ENCODE data around the gene SSX2IP. TPM values are rescaled to one million over a fixed set of nuclear protein-coding genes. Genes with fewer than 3 reads are reported as not detected.
A peak's percentile ranks its signal among the peaks of the same experiment; 100 is the strongest.

SSX2IP gene
- total and polyA plus RNA-seq, 9 of the 15 experiments (the other 6 are each of a cell fraction or from before 2014, with no cell fraction given), result 20.6 to 96.7 (median 61.7) TPM

- TF ChIP-seq ZNF77 (CRISPR knock-in tag; IDR thresholded peaks at IDR 0.05) (no peak), SAP30 (IDR thresholded peaks at IDR 0.05; ENCODE audit: borderline replicate concordance, insufficient read depth, low read depth, low read length, poor library complexity, severe bottlenecking) (no peak), ZNF76 (CRISPR knock-in tag; IDR thresholded peaks at IDR 0.05; ENCODE audit: borderline replicate concordance) (no peak), GABPB1 (CRISPR knock-in tag; IDR thresholded peaks at IDR 0.05) (0 out of 2 replicates have a peak, but pooled peaks have one; percentile 12), CBX2 (IDR thresholded peaks at IDR 0.05; ENCODE audit: insufficient read depth, low read length, poor library complexity, severe bottlenecking) (no peak), ZNF3 (CRISPR knock-in tag; IDR thresholded peaks at IDR 0.05) (no peak), ZBTB40 (IDR thresholded peaks at IDR 0.05) (peak; percentile 11; the same call in 1 of the 2 replicates), ZBTB40 (CRISPR knock-in tag; IDR thresholded peaks at IDR 0.05) (no peak), HNRNPH1 (optimal IDR thresholded peaks at IDR 0.05; ENCODE audit: low read depth, low read length) (no peak), ZNF644 (tag; IDR thresholded peaks at IDR 0.05; ENCODE audit: low read depth) (no peak), SRSF1 (IDR thresholded peaks at IDR 0.05; ENCODE audit: low read depth, low read length) (no peak), MAZ (CRISPR knock-in tag; conservative IDR thresholded peaks at IDR 0.05 in 1 of 2, IDR thresholded peaks at IDR 0.05 in 1 of 2) (peak in 1 of 2 experiments; percentile 51; a peak in 2 of 4 replicates), CREB3L1 (IDR thresholded peaks at IDR 0.05; ENCODE audit: borderline replicate concordance, low read depth) (no peak), CBFA2T3 (IDR thresholded peaks at IDR 0.05) (peak; percentile 97)
Observed at GRCh38 chr1:84688463-84689061, 1.7 kb downstream of the SSX2IP start (continued).

All from K562 (cell line).